MM.1S (cell line): Measurements from ENCODE around the gene SMYD2.

ENCODE experiments used
- EZH2 ChIP-seq: fragments of 300-600 bp; sonication (generic); optimal IDR thresholded peaks from 2 replicates; pipeline ENCODE3; 2017; ENCODE audit warnings: low read depth, mild to moderate bottlenecking, antibody characterized with exemption, low read length, mixed read lengths
- TF ChIP-seq, protein P1 (sequence below): fragments of 300-600 bp; sonication (generic); IDR thresholded peaks from 2 replicates; pipeline ENCODE4 v1.5.1; 2016; ENCODE audit warnings: antibody characterized with exemption, low read length, mixed read lengths

- no peak for TF ChIP-seq EZH2
- TF ChIP-seq, protein P1, sequence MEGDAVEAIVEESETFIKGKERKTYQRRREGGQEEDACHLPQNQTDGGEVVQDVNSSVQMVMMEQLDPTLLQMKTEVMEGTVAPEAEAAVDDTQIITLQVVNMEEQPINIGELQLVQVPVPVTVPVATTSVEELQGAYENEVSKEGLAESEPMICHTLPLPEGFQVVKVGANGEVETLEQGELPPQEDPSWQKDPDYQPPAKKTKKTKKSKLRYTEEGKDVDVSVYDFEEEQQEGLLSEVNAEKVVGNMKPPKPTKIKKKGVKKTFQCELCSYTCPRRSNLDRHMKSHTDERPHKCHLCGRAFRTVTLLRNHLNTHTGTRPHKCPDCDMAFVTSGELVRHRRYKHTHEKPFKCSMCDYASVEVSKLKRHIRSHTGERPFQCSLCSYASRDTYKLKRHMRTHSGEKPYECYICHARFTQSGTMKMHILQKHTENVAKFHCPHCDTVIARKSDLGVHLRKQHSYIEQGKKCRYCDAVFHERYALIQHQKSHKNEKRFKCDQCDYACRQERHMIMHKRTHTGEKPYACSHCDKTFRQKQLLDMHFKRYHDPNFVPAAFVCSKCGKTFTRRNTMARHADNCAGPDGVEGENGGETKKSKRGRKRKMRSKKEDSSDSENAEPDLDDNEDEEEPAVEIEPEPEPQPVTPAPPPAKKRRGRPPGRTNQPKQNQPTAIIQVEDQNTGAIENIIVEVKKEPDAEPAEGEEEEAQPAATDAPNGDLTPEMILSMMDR = no peak
Measured at GRCh38 chr1:214364386-214364785, 83.4 kb downstream of the SMYD2 start.
